HCT116 (cell line): ENCODE measurements around the gene ADCK1. TPM values are rescaled to one million over a fixed set of nuclear protein-coding genes. Genes with fewer than 3 reads are reported as not detected.

ENCODE experiments used
- ATAC-seq: fragments of 200-7000 bp; cut with Tn5 transposase; 2 replicates; pipeline ENCODE4 v1.9.1; 2020; ENCODE audit warnings: mild to moderate bottlenecking, moderate library complexity
- BruUV-seq: library from RNA; stranded (reverse); fragments of 400-500 nt; replicated peaks from 2 replicates; lab custom pipeline; 2021; lab: Mats Ljungman, UMichigan
- CTCF ChIA-PET: fragments of 300-600 bp; sonication (Branson Sonifier 250); formaldehyde crosslinking; loops from one replicate; lab custom pipeline; 2021; ENCODE audit warnings: antibody characterized with exemption; lab: Charles Lee
- POLR2A ChIA-PET: fragments of 300-600, 350-600 bp; sonication (Branson Sonifier 250); formaldehyde crosslinking; loops from one replicate; lab custom pipeline; 2021; ENCODE audit warnings: antibody characterized with exemption; lab: Charles Lee
- RAD21 ChIA-PET, 2 experiments: fragments of 300-600 bp; sonication (Branson Sonifier 250); formaldehyde crosslinking; loops; one replicate each; lab custom pipeline; 2023; ENCODE audit warnings: low total read pairs in 2 of 2; ENCODE audit not compliant: uncharacterized antibody in 2 of 2, unreplicated experiment in 2 of 2, low non-redundant PET in 1 of 2; lab: Charles Lee
- DNase-seq: peaks from one replicate; pipeline ENCODE4 v3.0.0-alpha.2; 2010; ENCODE audit warnings: low read depth, low spot score
- H2AFZ ChIP-seq: fragments of 200-600 bp; shearing (Covaris generic), sonication (generic); 2 replicates; pipeline ENCODE4 v1.6.1; 2017; ENCODE audit warnings: low read depth, mixed run types, mixed read lengths, antibody characterized with exemption, low read length; ENCODE audit not compliant: poor library complexity, severe bottlenecking
- H3K27ac ChIP-seq: 2 replicates; pipeline ENCODE4 v1.5.1; 2012; ENCODE audit warnings: low read depth, low read length
- H3K27me3 ChIP-seq: fragments of 200-600 bp; sonication (generic); 2 replicates; pipeline ENCODE4 v1.6.1; 2016; ENCODE audit warnings: mixed run types, low read length, mixed read lengths; ENCODE audit not compliant: insufficient read depth
- H3K36me3 ChIP-seq, 2 experiments: fragments of 200-500 bp in 1 of 2; fragments of 200-600 bp in 1 of 2; sonication (Bioruptor generic) in 1 of 2; sonication (generic) in 1 of 2; 2 replicates each; pipeline versions ENCODE4 v1.5.1 to v1.6.1; 2014 to 2016; ENCODE audit warnings: low read length in 2 of 2, inconsistent platforms in 1 of 2, mixed read lengths in 1 of 2, mixed run types in 1 of 2; ENCODE audit not compliant: insufficient read depth in 2 of 2, control insufficient read depth in 1 of 2
- H3K4me1 ChIP-seq, 2 experiments: fragments of 200-600 bp in 1 of 2; sonication (generic) in 1 of 2; 2 replicates each; pipeline versions ENCODE4 v1.5.1 to v1.6.1; 2012 to 2017; ENCODE audit warnings: low read length in 2 of 2, inconsistent platforms in 1 of 2, mild to moderate bottlenecking in 1 of 2, mixed read lengths in 1 of 2, mixed run types in 1 of 2, moderate library complexity in 1 of 2; ENCODE audit not compliant: insufficient read depth in 2 of 2, control insufficient read depth in 1 of 2
- H3K4me2 ChIP-seq: fragments of 200-600 bp; sonication (generic); 2 replicates; pipeline ENCODE4 v1.6.1; 2017; ENCODE audit warnings: mixed run types, low read length, mixed read lengths
- H3K4me3 ChIP-seq, 2 experiments: fragments of 200-600 bp in 1 of 2; sonication (generic) in 1 of 2; replicated peaks in 1 of 2; 2 replicates each; pipeline ENCODE4 v1.5.1; 2011 to 2016; ENCODE audit warnings: low read length in 2 of 2, control low read depth in 1 of 2, low read depth in 1 of 2, mild to moderate bottlenecking in 1 of 2, mixed read lengths in 1 of 2, mixed run types in 1 of 2
- H3K79me2 ChIP-seq: fragments of 200-600 bp; sonication (generic); 2 replicates; pipeline ENCODE4 v1.6.1; 2017; ENCODE audit warnings: mild to moderate bottlenecking, mixed run types, low read length, moderate library complexity, mixed read lengths; ENCODE audit not compliant: insufficient read depth
- H3K9ac ChIP-seq: fragments of 200-600 bp; sonication (generic); 2 replicates; pipeline ENCODE4 v1.6.1; 2016; ENCODE audit warnings: low read length, mixed read lengths
- H3K9me2 ChIP-seq: fragments of 200-600 bp; sonication (generic), shearing (Covaris generic); 2 replicates; pipeline ENCODE4 v1.6.1; 2017; ENCODE audit warnings: mixed run types, mild to moderate bottlenecking, moderate library complexity; ENCODE audit not compliant: insufficient read depth
- H3K9me3 ChIP-seq, 2 experiments: fragments of 200-500 bp in 1 of 2; fragments of 200-600 bp in 1 of 2; sonication (Bioruptor generic) in 1 of 2; sonication (generic) in 1 of 2; 2 replicates each; pipeline ENCODE4 v1.6.1; 2014 to 2017; ENCODE audit warnings: low read length in 2 of 2, mixed read lengths in 2 of 2, inconsistent platforms in 1 of 2, low read depth in 1 of 2, mild to moderate bottlenecking in 1 of 2, mixed run types in 1 of 2, moderate library complexity in 1 of 2; ENCODE audit not compliant: control insufficient read depth in 1 of 2, insufficient read depth in 1 of 2
- H4K20me1 ChIP-seq: fragments of 200-600 bp; sonication (generic), shearing (Covaris generic); 2 replicates; pipeline ENCODE4 v1.6.1; 2017; ENCODE audit warnings: mixed run types, mild to moderate bottlenecking, moderate library complexity; ENCODE audit not compliant: insufficient read depth
- CEBPB ChIP-seq: IDR thresholded peaks from 2 replicates; pipeline ENCODE4 v1.6.1; 2012; ENCODE audit warnings: low read depth
- EGR1 ChIP-seq: IDR thresholded peaks from 2 replicates; pipeline ENCODE4 v1.6.1; 2012; ENCODE audit warnings: low read depth
- EZH2phosphoT487 ChIP-seq: fragments of 200-600 bp; IDR thresholded peaks from 2 replicates; pipeline ENCODE4 v1.6.1; 2018; ENCODE audit warnings: antibody characterized with exemption, borderline replicate concordance
- JUND ChIP-seq: IDR thresholded peaks from 2 replicates; pipeline ENCODE4 v1.6.1; 2012
- POLR2AphosphoS5 ChIP-seq: IDR thresholded peaks from 2 replicates; pipeline ENCODE4 v1.6.1; 2011; ENCODE audit warnings: mild to moderate bottlenecking, low read depth, low read length, moderate library complexity
- RAD21 ChIP-seq: IDR thresholded peaks from 2 replicates; pipeline ENCODE4 v1.6.1; 2012; ENCODE audit warnings: low read depth, mild to moderate bottlenecking
- SIN3A ChIP-seq: IDR thresholded peaks from 2 replicates; pipeline ENCODE4 v1.6.1; 2012; ENCODE audit warnings: low read depth
- TCF7L2 ChIP-seq: IDR thresholded peaks from 2 replicates; pipeline ENCODE4 v1.7.0; 2011; ENCODE audit warnings: borderline replicate concordance, inconsistent platforms; ENCODE audit not compliant: insufficient read depth, insufficient read length; ENCODE audit errors: extremely low read depth
- YY1 ChIP-seq: IDR thresholded peaks from 2 replicates; pipeline ENCODE4 v1.6.1; 2011; ENCODE audit warnings: low read length, low read depth, moderate library complexity, mild to moderate bottlenecking; ENCODE audit not compliant: insufficient replicate concordance; ENCODE audit errors: extremely low read depth
- intact Hi-C: fragments of 100-400 bp; cut with micrococcal nuclease; formaldehyde crosslinking; loops from 2 replicates; pipeline ENCODE4 v1.10.0; 2022
- total RNA-seq: library from RNA; stranded (reverse); gene quantifications from one replicate; pipeline ENCODE4 v1.2.1, GENCODE V29; 2021; ENCODE audit not compliant: unreplicated experiment
- TF ChIP-seq, protein P1 (sequence below): IDR thresholded peaks from 2 replicates; pipeline ENCODE4 v1.6.1; 2012
- TF ChIP-seq, protein P2 (sequence below), 3 experiments: fragments of 200-600 bp in 1 of 3; sonication (generic) in 1 of 3; IDR thresholded peaks in 2 of 3; conservative IDR thresholded peaks in 1 of 3; 2 replicates each; pipeline ENCODE4 v1.5.1; 2012 to 2017; ENCODE audit warnings: low read depth in 2 of 3, low read length in 2 of 3, antibody characterized with exemption in 1 of 3, borderline replicate concordance in 1 of 3, control low read depth in 1 of 3, mild to moderate bottlenecking in 1 of 3, mixed read lengths in 1 of 3, mixed run types in 1 of 3, moderate library complexity in 1 of 3; ENCODE audit not compliant: insufficient read depth in 1 of 3

The ADCK1 gene
- total RNA-seq, 1 experiment from 2014 or later, result 6.0 TPM

DNA sequence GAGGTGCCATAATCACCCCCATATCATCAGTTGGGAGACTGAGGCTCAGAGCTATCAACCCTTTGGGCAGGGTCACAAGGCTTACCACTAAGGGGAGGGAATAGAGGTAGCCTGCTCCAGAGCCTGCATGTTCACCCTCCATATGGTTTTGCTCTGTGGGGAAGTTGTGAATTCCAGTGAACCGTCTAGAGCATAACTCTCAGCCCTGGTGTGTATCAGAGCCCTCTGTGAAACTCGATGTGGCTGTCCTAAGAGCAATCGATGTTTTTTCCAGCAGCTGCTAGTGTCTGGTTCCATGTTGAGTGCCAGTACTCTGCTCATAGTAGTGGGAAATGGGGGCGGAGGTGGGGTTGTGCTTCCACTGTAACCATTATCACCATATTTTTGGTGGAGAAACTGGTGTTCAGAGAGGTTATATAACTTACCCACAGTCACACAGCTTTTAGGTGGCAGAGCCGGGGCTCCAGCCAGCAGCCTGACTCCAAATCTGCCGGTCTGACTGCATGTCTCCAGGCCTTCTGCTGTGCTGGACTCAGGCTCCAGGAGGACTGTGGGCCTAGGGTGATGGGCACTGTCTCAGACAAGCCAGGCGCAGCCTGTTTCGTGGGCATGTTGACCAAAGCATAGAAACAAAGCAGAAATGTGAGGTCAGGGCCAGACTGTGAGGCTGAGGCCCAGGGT, 104.2 kb downstream of the ADCK1 start:
- Histone ChIP-seq H3K4me1 (no peaks in the 10 kb centered on the region), H4K20me1 (no peaks in the 10 kb centered on the region), H2AFZ (no peak overlapping the region), H3K9me3 (no peaks in the 10 kb centered on the region), H3K27me3 (no peaks in the 10 kb centered on the region), H3K79me2 (no peaks in the 10 kb centered on the region), H3K9me2 (no peaks in the 10 kb centered on the region), H3K4me3 (no peak overlapping the region), H3K27ac (no peak overlapping the region), H3K36me3 (no peaks in the 10 kb centered on the region), H3K4me2 (no peak overlapping the region), H3K9ac (no peak overlapping the region)
- ATAC-seq (no peak), DNase-seq (no peak)
- TF ChIP-seq JUND, result no peak
- TF ChIP-seq CEBPB, result no peak
- no peak for TF ChIP-seq EZH2phosphoT487
- TF ChIP-seq RAD21, result no peak
- TF ChIP-seq, protein P1, sequence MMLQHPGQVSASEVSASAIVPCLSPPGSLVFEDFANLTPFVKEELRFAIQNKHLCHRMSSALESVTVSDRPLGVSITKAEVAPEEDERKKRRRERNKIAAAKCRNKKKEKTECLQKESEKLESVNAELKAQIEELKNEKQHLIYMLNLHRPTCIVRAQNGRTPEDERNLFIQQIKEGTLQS, result no peak
- TF ChIP-seq POLR2AphosphoS5, result no peak
- no peak for TF ChIP-seq YY1
- TF ChIP-seq TCF7L2, result no peak
- no peak for TF ChIP-seq SIN3A
- RAD21 ChIA-PET, result no interaction called here
- intact Hi-C loops, result no loop called here
- no TSS peak for BruUV-seq
- CTCF ChIA-PET, result no interaction called here
- POLR2A ChIA-PET, result no interaction called here

DNA sequence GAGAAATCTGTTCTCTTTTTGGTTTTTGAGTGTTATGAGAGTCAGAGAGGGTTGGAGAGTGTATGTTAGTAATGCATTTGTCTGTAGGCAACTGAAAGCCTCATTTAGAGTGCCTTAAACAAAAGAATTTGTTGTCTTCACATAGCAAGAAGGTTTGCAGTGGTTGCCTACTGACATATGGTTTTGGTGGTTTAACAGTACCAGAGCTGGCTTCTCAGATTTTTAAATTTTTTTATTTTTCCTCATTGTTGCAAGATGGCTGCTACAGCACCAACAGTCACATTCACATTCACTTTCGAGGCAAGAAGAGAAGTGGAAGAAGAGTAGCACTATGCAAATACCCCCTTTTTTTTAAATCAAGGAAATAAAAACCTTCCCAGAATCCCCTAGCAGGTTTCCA, 106.5 kb downstream of the ADCK1 start:
- ChIA-PET CTCF (no interaction called here), POLR2A (no interaction called here)
- no peaks in the 10 kb centered on the region for H3K36me3 ChIP-seq
- no peaks in the 10 kb centered on the region for H4K20me1 ChIP-seq
- no peaks in the 10 kb centered on the region for H3K4me1 ChIP-seq
- H3K79me2 ChIP-seq, result no peaks in the 10 kb centered on the region
- ATAC-seq, result no peak
- H3K4me2 ChIP-seq, result no peak overlapping the region
- no peaks in the 10 kb centered on the region for H3K9me2 ChIP-seq
- intact Hi-C loops, result no loop called here
- H3K9ac ChIP-seq, result no peak overlapping the region
- TF ChIP-seq EGR1, result no peak
- TF ChIP-seq, protein P2, sequence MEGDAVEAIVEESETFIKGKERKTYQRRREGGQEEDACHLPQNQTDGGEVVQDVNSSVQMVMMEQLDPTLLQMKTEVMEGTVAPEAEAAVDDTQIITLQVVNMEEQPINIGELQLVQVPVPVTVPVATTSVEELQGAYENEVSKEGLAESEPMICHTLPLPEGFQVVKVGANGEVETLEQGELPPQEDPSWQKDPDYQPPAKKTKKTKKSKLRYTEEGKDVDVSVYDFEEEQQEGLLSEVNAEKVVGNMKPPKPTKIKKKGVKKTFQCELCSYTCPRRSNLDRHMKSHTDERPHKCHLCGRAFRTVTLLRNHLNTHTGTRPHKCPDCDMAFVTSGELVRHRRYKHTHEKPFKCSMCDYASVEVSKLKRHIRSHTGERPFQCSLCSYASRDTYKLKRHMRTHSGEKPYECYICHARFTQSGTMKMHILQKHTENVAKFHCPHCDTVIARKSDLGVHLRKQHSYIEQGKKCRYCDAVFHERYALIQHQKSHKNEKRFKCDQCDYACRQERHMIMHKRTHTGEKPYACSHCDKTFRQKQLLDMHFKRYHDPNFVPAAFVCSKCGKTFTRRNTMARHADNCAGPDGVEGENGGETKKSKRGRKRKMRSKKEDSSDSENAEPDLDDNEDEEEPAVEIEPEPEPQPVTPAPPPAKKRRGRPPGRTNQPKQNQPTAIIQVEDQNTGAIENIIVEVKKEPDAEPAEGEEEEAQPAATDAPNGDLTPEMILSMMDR (IDR thresholded peaks at IDR 0.05 in 2 of 3, conservative IDR thresholded peaks at IDR 0.05 in 1 of 3; ENCODE audit: borderline replicate concordance in 1 of 3, insufficient read depth in 1 of 3, low read depth in 2 of 3, low read length in 2 of 3), result no peak
- TF ChIP-seq, all 23 proteins: peak for 0
- Histone ChIP-seq H3K9me3 (no peaks in the 10 kb centered on the region), H3K27me3 (no peaks in the 10 kb centered on the region), H2AFZ (no peak overlapping the region), H3K27ac (no peak overlapping the region), H3K4me3 (no peak overlapping the region)
- RAD21 ChIA-PET, result no interaction called here
- no peak for DNase-seq
- no TSS peak for BruUV-seq
